Adrenal gland (tissue), 5 donors: ENCODE measurements around the gene ZBP1.

Experiments
- CTCF ChIP-seq, 6 experiments: fragments of 450-650 bp in 4 of 6; fragments of 200-600 bp in 2 of 6; sonication (generic) in 1 of 6; IDR thresholded peaks; 1 replicate in 5 of 6; 2 replicates in 1 of 6; pipeline versions ENCODE4 v1.5.1 to v1.8.0; 2016 to 2021; ENCODE audit warnings: antibody characterized with exemption in 6 of 6, mild to moderate bottlenecking in 2 of 6, moderate library complexity in 1 of 6
- POLR2A ChIP-seq, 2 donors: fragments of 450-650 bp; IDR thresholded peaks; one replicate each; pipeline ENCODE4 v1.6.1; 2017; ENCODE audit warnings: antibody characterized with exemption in 2 of 2, mild to moderate bottlenecking in 2 of 2, moderate library complexity in 1 of 2
- donor health status: DM: no; HTN: no; CAD: no.

GRCh38 chr20:57627339-57627738, 7.1 kb upstream of the ZBP1 start:
- TF ChIP-seq POLR2A (IDR thresholded peaks at IDR 0.05) (no peak), CTCF (IDR thresholded peaks at IDR 0.05) (no peak)
